GM18499 (cell line): ENCODE measurements around the gene CLP1.
"Not testable (repeated sequence)": the region's sequence is repeated elsewhere in the genome, so short reads cannot be mapped to it uniquely, and the experiment has no call there.

Source experiments
- ATAC-seq: cut with Tn5 transposase; IDR thresholded peaks from one replicate; pipeline ENCODE4 v1.9.1; 2021; ENCODE audit warnings: moderate number of reproducible peaks; ENCODE audit not compliant: insufficient read depth, unreplicated experiment

CLP1 gene

DNA sequence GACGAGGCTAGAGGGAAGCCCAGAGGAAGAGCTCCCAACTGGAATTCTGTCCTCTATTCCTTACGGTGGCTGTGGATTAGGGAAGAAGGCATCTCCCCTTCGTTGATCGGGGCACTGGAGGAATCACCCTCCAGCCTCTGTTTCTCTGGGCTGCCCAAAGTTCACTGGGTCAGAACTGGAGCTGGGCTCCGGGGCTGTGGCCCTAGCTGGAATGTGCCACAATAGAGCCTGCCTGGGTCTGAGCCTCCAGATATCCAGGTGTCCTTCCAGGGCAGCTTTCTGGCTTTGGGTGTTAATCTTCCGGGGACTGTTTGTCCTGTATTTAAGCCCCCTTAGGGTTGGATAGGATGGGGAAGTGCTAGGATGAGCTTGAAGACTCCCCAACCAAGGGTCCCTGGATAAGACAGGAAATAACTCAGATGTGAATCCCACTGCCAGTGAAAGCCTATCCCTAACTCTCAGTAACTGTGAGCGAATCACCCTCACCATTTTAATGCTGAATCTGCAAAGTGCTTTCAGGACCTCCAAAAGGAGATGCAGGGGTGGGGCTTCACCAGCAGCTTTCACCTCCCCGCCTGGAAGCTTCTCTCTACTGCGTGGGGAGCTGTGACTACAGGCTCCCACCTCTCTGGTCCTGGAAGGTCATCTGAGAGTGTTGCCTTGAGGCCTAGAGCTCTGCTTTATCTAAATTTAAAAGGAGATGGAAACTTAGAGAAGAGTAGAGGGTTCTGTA is 17.3 kb upstream of the CLP1 start:
- no peak for ATAC-seq

DNA sequence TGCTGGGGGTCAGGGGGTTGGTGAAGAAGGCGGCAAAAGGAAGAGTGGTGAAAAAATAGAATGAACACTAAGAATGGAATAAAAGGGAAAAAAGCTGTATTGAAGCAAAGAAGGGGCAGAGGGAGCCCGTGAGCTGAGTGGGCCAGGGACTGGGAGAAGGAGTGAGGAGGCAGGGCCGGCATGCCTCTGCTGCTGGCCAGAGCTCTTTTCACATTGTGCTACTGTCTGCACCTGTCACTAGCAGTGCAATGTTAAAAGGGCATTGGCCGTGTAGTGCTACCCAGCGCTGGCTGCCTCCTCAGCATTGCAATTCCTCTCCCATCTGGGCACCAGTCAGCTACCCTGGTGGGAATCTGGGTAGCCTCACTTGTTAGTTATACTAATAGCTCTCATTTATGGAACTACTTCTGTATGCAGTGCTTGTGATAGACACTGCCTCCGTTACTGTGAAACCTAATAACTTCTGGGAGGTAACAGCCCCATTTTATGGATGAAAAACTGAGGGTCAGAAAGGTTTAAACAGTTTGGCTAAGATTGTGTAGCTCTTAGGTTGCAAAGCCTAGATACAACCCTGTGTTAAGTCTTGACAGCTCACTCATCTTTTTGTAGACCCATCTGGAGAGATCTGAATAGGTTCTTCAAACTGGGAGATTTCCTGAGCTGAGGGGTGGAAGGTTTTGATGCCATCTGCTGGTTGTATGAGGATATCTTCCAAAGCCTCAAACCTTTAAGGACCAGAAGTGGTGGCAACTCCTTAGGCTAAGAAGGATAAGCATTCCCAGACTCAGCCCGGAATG is 16.4 kb upstream of the CLP1 start:
- no peak for ATAC-seq

DNA sequence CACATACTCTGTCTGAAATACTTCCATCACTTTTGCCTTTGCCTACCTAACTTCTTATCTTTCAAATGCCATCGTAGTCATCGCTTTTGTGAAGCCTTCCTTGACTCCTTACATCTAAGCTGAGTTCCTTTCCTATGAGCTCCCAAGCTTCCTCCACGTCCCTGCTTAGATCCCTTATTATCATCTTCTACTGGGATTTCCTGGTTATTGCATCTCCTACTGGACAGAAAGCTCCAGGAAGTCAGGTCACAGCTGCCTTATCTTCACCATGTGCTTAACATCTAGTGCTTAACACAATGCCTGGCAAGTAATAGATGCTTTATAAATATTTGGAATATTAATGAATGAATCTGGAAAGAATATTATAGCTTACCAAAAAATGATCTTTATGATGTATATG is 13.8 kb upstream of the CLP1 start:
- no peak for ATAC-seq

DNA sequence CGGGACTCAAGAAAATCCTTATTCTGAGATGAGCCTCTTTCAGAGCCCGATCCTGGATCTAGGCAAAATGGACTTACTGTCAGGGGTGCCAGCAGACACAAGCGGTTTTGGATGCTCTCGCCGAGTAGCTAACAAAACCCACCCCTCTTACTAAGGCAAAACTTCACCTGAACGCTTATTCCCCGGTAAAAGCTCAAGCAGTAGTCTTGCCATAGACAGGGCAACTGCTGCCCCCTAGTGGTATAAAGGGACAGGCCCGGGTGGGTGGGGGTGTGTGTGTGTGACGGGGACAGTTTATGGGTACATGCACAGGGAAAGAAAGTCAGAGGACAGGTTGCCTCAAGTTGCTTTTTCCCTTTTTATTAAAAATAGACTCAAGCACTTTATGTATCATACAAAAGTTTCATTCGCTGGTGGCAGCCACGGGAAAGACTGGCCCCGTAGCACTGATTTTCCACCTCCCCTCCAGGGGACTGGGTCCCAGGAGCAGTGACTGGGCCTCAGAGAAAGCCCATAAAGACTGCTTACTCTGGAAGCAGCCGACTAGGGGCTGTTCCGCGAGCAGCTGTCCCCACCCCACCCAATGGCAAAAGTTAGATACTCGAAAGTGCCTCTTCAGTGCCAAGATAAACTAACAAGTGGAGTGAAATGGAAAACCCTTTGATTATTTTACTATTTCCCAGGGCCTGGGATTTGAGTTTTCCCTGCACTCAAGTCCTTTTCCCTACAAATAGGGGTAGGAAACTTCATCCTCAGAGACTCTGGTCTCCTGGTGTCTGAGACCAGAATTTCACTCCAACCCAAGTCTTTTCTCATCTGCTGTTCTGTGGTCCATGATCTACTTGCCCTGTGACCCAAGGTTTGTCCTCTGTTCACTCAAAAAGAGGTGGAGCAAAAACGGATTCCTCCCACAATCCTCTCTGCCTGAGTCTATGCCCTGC is 12.5 kb upstream of the CLP1 start:
- peak; percentile 46 for ATAC-seq

DNA sequence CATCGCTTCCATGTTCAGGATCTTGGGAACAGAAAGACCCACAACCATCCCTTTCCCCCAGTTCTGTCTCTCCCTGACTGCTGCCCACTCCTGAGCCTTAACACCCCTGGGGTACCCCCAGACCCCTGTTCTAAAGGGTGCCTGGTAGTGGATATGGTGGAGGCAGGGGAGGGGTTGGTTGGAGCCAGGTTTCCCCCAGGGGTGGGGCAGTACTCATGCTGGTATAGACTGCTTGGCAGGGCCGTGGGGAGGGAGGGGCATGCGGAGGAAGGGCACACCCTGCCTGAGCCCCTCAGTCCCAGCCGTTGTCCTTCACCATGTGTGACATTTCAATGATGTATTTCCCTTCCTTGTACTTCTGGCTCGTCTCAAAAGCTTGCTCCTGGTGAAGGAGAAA is 11.9 kb upstream of the CLP1 start:
- no peak for ATAC-seq

DNA sequence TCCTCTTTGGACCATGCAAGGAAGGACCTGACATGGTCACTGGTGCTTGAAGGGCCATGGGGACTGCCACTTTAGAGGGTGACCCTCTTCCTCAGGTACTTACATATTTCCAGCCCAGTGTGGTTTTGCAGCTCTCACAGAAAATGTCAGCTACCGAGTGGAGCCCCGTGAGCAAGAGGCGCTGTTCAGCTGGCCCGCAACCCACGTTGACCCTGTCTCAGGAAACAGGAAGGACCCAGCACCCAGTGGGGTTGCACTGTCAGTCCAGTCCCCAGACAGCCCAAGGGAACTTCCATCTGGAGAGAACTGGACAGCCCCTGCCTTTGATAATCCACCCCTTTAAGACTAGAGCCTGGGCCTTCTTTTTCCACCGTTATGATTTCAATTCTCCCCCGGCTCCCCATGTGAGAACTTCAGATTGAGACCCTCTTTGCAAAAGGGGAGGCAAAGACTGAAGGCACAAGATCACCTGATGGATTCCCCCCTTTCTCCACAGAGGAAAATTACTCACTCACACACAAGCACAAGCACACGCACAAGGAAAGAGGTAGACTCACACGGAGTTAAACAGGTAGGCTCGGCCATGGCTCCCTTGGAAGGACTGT is 11.3 kb upstream of the CLP1 start:
- no peak for ATAC-seq

DNA sequence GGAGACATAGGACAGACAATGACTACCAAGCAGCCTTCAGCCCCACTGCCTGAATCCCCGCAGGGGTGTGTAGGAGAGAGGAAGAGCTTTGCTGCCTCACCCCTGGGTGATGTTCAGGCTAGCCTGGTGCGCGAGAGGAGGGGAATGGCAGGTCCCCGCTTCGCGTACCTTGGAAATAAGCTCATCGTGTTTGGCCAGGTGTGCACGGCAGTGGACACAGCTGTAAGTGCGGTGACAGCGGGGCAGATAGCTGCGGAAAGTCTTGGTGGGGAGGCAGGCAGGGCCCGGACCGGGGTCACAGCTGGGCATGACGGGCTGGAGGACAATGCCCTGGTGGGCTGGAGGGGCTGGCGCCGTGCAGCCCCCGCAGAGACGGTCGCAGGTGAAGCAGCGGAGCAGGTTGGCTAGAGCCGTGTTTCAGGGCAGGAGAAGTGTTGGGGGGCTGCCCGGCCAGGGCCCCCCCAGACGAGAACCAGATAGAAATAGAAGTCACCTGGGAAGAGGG is 10.7 kb upstream of the CLP1 start:
- ATAC-seq = no peak

DNA sequence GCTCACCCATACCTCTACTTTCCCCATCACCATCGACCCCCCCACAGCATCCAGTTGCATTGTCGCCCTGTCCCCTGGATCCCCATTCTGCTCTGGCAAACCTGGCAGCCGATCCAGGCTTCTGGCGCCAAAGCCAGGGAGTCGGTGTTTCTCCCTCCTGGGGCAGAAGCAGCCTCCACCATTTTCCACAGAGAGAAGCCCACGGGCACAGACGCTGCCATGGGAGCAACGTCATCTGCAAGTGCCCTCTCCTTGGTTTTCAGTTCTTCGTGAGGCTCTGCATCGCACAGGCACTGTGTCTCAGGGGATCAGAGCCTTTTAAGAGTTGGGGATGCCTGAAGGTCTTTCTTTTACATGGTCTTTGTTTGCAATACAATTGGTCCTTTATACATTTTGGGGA is 10.2 kb upstream of the CLP1 start:
- ATAC-seq = no peak

DNA sequence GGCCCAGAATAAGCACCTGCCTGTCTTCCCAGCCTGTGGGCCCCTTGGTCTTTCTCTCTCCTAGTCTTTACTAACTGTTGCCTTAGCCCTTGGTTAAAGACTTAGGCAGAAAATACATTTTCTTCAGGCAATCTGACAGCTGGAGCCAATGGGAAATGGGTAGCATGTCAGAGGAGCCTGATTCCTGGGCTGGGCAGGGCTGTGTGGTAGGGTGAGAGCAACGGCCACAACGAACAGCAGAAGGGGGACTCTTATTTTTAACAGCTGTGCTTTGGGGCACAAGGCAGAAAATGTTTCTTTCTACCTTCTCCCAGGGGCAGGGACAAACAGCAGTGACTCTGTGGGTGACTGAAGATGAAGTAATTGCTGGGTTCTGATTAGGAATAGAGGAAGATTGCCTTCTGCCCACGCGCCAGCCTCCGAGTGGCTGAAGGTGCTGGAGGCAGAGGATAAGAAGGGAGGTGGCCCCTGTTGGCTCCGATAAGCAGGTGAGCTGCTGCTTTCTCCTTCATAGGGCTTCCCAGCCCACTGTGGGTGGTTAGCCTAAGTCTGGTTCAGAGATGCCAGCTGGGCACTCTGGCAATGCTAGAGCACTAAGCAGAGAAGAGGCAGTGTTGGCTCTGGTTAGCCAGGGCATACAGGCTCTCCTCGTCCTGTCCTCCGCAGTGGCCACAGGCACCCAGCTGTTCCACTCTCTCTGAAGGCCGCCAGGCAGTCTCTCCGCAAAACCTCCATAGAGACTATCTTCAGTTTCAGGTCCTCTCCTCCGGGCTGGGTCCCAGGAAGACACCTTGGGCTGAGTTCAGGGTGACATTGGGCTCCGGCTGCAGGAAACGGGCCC is 9.4 kb upstream of the CLP1 start:
- no peak for ATAC-seq

DNA sequence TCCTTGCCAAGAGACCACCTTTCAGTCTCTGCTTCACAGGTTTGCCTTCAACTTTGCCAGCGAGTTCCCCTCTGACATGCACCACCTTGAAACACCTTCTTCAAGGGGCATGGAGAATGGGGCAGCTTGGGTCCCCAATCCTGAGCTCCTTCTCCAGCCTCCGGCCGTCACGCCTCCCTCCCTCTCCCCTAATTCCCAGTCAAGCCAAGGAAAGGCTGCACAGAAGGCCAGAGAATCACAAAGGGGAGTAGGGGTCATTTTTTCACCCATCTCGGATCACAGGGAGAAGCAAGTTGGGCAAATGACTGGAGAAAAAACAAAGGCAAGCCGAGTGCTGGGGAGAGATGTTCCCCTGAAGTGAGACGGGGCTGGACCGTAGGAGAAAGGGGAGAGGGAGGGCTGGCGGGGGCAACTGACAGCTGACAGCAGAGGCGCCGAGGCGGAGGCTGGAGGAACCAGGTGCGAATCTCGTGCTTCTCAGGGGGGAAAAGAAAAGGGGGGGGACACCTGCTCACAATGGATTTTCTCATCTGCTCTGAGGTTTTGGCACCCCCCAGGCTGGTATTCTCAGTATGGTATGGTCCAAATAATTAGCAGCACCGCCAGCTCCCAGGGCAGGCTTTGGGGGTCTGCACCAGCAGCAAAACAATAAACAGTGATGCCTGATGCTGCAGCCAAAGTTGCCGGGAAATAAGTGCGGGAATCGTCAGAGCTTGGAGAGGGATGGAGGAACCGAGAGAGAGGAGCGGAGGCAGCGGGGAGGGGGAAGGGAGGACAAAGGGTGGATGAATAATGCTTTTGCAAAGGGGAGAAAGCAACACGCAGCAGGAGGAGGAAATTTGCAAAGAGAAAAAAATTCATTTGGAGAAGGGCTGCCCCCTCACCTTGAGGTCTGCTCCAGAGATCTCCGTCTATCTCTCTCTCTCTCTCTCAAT is 8.5 kb upstream of the CLP1 start:
- no peak for ATAC-seq

DNA sequence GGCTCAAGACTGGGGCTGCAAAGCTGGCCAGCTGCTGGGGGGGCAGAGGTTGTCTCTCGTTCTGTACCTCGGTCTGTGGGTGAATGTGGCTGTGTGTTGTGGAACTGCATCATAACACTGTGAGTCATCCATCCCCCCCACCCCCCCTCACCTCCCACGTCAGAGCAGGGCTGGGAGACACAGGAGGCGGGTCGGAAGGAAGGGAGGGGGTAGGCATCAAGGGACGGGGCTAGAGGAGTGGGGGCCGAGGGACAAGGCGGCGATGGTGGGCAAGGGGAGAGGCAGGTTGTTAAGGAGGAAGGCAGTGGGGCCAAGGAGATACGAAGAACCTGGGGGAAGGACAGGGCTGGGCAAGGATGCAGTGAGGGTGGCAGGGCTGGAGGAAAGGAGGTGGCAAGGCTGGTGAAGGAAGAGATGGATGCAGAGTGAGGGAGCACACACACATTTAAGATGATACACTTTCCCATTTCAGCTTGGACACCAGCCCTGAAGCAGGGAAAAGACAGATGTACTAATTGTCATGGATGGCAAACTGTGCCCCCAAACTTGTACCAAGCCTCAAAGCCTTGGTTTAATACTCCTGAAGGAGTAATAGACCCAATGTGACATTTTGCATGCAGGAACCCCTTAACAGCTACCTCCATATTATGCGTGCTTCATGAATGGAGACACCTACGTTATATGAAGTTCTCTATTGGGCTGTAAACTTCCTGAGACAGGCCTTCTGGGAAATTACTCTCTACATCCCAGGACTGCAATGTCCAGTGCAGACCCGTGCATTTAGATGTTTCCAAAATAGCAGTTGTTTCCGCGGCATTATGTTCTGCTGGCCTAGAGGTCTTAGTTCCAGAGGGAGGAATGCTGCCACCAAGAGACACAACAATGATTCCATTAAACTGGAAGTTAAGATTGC is 7.5 kb upstream of the CLP1 start, which contains the start of gene YPEL4:
TSS of gene YPEL4 (minus strand) at position 87 of the 913 bp plus-strand sequence. CDS start 2,805 bp downstream, outside the sequence.
- no peak for ATAC-seq

DNA sequence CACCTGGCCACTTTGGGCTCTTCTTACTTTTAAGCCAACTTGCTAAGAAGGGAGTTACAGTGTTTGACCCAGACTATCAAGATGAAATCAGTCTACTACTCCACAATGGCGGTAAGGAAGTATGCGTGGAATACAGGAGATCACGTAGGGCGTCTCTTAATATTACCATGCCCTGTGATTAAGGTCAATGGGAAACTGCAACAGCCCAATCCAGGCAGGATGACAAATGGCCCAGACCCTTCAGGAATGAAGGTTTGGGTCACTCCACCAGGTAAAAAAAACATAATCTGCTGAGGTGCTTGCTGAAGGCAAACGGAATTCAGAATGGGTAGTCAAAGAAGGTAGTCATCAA is 6.8 kb upstream of the CLP1 start:
- no peak for ATAC-seq

DNA sequence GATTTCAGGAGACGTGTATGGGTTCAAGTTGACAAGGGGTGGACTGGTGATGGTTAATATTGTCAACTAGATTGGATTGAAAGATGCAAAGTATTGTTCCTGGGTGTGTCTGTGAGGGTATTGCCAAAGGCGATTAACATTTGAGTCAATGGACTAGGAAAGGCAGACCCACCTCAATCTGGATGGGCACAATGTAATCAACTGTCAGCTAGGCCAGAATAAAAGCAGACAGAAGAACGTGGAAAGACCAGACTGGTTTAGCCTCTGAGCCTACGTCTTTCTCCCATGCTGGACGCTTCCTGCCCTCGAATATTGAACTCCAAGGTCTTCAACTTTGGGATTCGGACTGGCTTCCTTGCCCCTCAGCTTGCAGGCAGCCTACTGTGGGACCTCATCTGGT is 6.2 kb upstream of the CLP1 start:
- ATAC-seq = no peak

DNA sequence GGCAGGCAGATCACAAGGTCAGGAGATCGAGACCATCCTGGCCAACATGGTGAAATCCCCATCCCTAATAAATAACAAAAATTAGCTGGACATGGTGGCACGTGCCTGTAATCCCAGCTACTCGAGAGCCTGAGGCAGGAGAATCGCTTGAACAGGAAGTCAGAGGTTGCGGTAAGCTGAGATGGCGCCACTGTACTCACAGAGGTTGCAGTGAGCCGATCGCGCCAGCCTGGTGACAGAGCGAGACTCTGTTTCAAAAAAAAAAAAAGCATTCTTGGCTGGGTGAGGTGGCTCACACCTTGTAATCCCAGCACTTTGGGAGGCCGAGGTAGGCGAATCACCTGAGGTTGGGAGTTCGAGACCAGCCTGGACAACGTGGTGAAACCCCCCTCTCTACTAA is 5.3 kb upstream of the CLP1 start:
- ATAC-seq = not testable (repeated sequence)

DNA sequence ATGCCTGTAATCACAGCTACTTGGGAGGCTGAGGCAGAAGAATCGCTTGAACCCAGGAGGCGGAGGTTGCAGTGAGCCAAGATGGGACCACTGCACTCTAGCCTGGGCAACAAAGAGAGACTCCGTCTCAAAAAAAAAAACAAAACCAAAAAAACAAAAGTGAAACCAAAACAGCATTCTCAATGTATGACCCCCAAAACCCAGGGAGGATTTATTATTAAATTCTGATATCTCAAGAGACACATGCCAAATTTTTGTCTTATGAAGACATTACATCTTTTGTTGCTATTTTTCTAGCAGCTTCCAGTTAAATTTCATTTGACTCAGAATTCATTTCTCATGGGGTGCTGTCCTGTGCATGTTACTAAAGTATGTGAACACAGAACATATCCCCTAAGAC is 4.9 kb upstream of the CLP1 start:
- no peak for ATAC-seq

DNA sequence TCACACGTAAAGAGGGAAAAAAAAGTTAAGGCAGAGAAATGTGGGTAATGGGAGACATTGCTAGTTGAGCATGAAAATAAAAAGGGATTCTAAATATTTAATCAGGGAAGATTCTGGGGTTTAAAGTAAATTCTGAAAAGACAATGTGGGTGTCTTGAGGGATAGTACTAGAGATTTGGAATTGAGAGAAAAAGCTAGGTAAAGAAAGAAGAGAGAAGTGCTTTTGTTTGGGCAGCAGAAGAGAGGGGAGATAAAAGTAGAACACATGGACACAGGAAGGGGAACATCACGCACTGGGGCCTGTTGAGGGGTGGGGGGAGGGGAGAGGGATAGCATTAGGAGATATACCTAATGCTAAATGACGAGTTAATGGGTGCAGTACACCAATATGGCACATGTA is 4.4 kb upstream of the CLP1 start:
- no peak for ATAC-seq

DNA sequence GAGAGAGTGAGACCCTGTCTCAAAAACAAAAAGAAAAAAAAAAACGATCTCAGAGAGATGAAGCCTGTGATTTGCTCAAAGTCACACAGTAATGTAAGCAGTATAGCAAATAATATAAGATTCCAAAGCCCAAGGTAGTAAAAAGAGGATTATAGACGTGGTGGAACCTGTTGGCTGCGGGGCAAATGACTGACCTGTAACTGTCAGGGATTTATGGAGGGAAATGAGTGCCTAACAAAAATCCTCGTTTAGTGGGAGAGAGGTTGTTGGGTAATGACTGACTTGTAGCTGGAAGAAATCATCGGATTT is 723 bp upstream of the CLP1 start:
- ATAC-seq = no peak

DNA sequence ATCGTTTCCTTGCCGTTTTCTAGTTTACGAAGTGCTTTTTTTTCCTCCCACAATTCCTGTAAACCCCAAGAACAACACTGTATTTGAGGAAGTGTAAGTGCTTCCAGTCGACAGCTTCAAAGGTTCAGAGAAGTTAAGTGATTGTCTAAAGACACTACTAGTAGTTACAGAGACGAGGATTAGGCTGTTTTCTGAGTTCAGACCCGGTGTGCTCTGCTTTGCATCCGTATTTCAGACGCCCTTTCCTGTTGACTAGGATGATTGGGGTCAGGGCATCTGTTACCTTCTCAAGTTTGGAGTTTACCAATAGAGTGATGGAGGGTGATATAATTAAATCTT is 430 bp downstream of the CLP1 start:
- ATAC-seq = no peak
